Activated naive CD8-positive, alpha-beta T cell treated with anti-CD3 and anti-CD28 coated beads for 36 hours (primary cell): ENCODE results near the gene PHACTR2. TPM values are rescaled to one million over a fixed set of nuclear protein-coding genes. Genes with fewer than 3 reads are reported as not detected.
"Not testable (repeated sequence)": the region's sequence is repeated elsewhere in the genome, so short reads cannot be mapped to it uniquely, and the experiment has no call there.

ENCODE experiments used
- DNase-seq: peaks from one replicate; pipeline ENCODE4 v3.0.0; 2021
- H3K27ac Mint-ChIP-seq: one replicate; pipeline ENCODE4 v1.8.0; 2022; ENCODE audit warnings: mild to moderate bottlenecking, moderate library complexity, mixed read lengths
- H3K27me3 Mint-ChIP-seq: one replicate; pipeline ENCODE4 v1.8.0; 2022; ENCODE audit warnings: mild to moderate bottlenecking, mixed read lengths
- H3K36me3 Mint-ChIP-seq: one replicate; pipeline ENCODE4 v1.8.0; 2021; ENCODE audit warnings: mild to moderate bottlenecking, mixed read lengths
- H3K4me1 Mint-ChIP-seq: one replicate; pipeline ENCODE4 v1.8.0; 2021; ENCODE audit warnings: mixed read lengths
- H3K4me3 Mint-ChIP-seq: one replicate; pipeline ENCODE4 v1.8.0; 2022; ENCODE audit warnings: mild to moderate bottlenecking, moderate library complexity, mixed read lengths
- H3K9me3 Mint-ChIP-seq: one replicate; pipeline ENCODE4 v1.8.0; 2022; ENCODE audit warnings: mixed read lengths
- total RNA-seq, 2 experiments: library from RNA; stranded (reverse); gene quantifications; one replicate each; pipeline ENCODE4 v1.2.3, GENCODE V29; 2021

PHACTR2 gene
- total RNA-seq, 2 experiments from 2014 or later, result 18.8 to 22.1 TPM

GRCh38 chr6:143774347-143774746 lies 96.6 kb downstream of the PHACTR2 start:
- H3K4me1 Mint-ChIP-seq, result no peaks in the 10 kb centered on the region
- H3K36me3 Mint-ChIP-seq, result peaks cover 12% of the 10 kb centered on the region
- no peak overlapping the region for H3K4me3 Mint-ChIP-seq
- no peak for DNase-seq
- no peaks in the 10 kb centered on the region for H3K9me3 Mint-ChIP-seq
- no peaks in the 10 kb centered on the region for H3K27me3 Mint-ChIP-seq
- H3K27ac Mint-ChIP-seq, result no peak overlapping the region

DNA sequence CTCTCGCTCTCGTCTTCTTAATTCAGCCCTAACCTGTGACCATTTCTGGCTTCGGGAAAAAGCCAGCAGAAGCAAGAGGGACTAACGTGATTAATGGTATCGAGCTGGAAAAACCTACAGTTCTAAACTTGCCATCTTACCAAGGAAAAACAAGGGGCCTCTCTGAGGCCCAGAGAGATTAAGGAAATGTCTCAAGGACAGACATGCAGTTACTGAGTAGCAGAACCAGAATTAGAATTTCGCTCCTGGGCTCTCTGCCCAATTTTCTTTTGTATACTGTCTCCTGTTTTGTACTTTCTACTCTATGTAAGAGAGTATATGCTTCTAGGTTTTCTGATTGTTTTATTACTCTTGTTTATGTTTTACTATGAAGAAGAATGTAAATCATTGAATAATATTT lies 97.6 kb downstream of the PHACTR2 start:
- Mint-ChIP-seq H3K9me3 (no peaks in the 10 kb centered on the region), H3K27ac (no peak overlapping the region), H3K4me3 (no peak overlapping the region), H3K4me1 (no peaks in the 10 kb centered on the region), H3K27me3 (no peaks in the 10 kb centered on the region), H3K36me3 (peaks cover 12% of the 10 kb centered on the region)
- DNase-seq, result no peak

- no peaks in the 10 kb centered on the region for H3K4me1 Mint-ChIP-seq
- H3K9me3 Mint-ChIP-seq, result no peaks in the 10 kb centered on the region
- no peak for DNase-seq
- no peak overlapping the region for H3K4me3 Mint-ChIP-seq
- H3K36me3 Mint-ChIP-seq, result peaks cover 15% of the 10 kb centered on the region
- H3K27me3 Mint-ChIP-seq, result no peaks in the 10 kb centered on the region
- no peak overlapping the region for H3K27ac Mint-ChIP-seq
These were observed 101.2 kb downstream of the PHACTR2 start for GRCh38 chr6:143778926-143779325.

- Mint-ChIP-seq H3K27me3 (no peaks in the 10 kb centered on the region), H3K9me3 (peaks cover 9% of the 10 kb centered on the region), H3K27ac (no peak overlapping the region), H3K36me3 (peaks cover 38% of the 10 kb centered on the region), H3K4me1 (no peaks in the 10 kb centered on the region), H3K4me3 (no peak overlapping the region)
- DNase-seq, result no peak
These were observed 104.7 kb downstream of the PHACTR2 start for GRCh38 chr6:143782481-143782880.

GRCh38 chr6:143783077-143783476 lies 105.3 kb downstream of the PHACTR2 start:
- Mint-ChIP-seq H3K4me3 (no peak overlapping the region), H3K9me3 (peaks cover 9% of the 10 kb centered on the region), H3K36me3 (peaks cover 36% of the 10 kb centered on the region), H3K27ac (no peak overlapping the region), H3K27me3 (no peaks in the 10 kb centered on the region), H3K4me1 (no peaks in the 10 kb centered on the region)
- no peak for DNase-seq

DNA sequence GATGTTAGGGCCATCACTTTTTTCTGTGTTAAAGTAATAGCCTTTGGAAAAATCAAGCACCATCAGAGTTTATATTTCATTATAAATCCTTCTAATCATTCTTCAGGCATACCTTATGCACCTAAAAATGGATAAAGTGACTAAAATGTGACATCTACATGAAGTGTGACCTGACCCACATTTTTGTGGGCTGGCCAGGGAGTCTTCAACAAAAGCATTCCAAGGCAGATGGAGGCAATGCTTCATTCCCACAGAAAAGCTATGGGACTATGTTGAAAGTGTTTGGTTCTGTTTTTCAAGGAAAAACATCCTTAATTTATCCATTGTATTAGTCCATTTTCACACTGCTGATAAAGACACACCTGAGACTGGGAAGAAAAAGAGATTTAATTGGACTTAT lies 106.6 kb downstream of the PHACTR2 start:
- Mint-ChIP-seq H3K36me3 (peaks cover 39% of the 10 kb centered on the region), H3K27ac (no peak overlapping the region), H3K4me1 (no peaks in the 10 kb centered on the region), H3K4me3 (no peak overlapping the region), H3K9me3 (peaks cover 9% of the 10 kb centered on the region), H3K27me3 (no peaks in the 10 kb centered on the region)
- DNase-seq, result no peak

DNA sequence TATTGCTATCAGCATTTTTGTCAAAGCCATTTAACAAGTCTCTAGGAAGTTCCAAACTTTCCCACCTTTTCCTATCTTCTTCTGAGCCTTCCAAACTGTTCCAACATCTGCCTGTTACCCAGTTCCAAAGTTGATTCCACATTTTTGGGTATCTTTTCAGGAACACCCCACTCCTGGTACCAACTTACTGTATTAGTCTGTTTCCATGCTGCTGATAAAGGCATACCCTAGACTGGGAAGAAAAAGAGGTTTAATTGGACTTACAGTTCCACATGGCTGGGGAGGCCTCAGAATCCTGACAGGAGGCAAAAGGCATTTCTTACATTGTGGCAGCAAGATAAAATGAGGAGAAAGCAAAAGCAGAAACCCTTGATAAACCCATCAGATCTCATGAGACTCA lies 108.6 kb downstream of the PHACTR2 start:
- not testable (repeated sequence) for H3K9me3 Mint-ChIP-seq, DNase-seq, H3K27ac Mint-ChIP-seq, H3K4me1 Mint-ChIP-seq, H3K4me3 Mint-ChIP-seq, H3K27me3 Mint-ChIP-seq
- H3K36me3 Mint-ChIP-seq, result peaks cover 56% of the 10 kb centered on the region

GRCh38 chr6:143792402-143793279 lies 114.9 kb downstream of the PHACTR2 start:
- DNase-seq, result no peak
- Mint-ChIP-seq H3K4me1 (no peaks in the 10 kb centered on the region), H3K27ac (no peak overlapping the region), H3K9me3 (peaks cover 14% of the 10 kb centered on the region), H3K4me3 (no peak overlapping the region), H3K36me3 (peaks cover 49% of the 10 kb centered on the region), H3K27me3 (no peaks in the 10 kb centered on the region)

DNA sequence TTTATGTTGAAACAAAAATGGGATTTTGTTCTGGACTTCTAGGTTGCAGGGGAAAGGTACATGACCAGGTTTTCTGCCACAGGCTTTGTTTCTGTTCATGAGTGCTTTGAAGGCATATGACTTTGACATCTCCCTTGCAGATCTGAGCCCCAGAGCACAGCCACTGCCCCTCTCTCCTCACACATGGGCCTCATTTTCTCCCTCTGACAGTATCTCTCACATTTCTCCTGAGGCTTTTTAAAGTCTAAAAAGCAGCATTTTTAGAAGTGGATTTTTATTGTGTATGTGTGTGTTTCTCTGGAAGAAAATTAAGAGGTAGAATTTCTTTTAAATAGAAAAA lies 115.5 kb downstream of the PHACTR2 start:
- Mint-ChIP-seq H3K27me3 (no peaks in the 10 kb centered on the region), H3K27ac (no peak overlapping the region), H3K4me1 (peaks cover 2% of the 10 kb centered on the region), H3K36me3 (peaks cover 55% of the 10 kb centered on the region), H3K9me3 (peaks cover 20% of the 10 kb centered on the region), H3K4me3 (no peak overlapping the region)
- no peak for DNase-seq

DNA sequence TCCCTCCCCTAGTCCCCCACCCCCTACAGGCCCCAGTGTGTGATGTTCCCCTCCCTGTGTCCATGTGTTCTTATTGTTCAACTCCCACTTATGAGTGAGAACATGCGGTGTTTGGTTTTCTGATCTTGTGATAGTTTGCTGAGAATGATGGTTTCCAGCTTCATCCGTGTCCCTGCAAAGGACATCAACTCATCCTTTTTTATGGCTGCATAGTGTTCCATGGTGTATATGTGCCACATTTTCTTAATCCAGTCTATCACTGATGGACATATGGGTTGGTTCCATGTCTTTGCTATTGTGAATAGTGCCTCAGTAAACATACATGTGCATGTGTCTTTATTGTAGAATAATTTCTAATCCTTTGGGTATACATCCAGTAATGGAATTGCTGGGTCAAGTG lies 118.8 kb downstream of the PHACTR2 start:
- not testable (repeated sequence) for H3K4me3 Mint-ChIP-seq, DNase-seq, H3K4me1 Mint-ChIP-seq, H3K27ac Mint-ChIP-seq, H3K27me3 Mint-ChIP-seq
- Mint-ChIP-seq H3K9me3 (peaks cover 41% of the 10 kb centered on the region), H3K36me3 (peaks cover 66% of the 10 kb centered on the region)

DNA sequence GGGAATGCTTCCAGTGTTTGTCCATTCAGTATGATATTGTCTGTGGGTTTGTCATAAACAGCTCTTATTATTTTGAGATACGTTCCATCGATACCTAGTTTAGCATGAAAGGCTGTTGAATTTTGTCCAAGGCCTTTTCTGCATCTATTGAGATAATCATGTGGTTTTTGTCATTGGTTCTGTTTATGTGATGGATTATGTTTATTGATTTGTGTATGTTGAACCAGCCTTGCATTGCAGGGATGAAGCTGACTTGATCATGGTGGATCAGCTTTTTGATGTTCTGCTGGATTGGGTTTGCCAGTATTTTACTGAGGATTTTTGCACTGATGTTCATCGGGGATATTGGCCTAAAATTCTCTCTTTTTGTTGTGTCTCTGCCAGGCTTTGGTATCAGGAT lies 120.7 kb downstream of the PHACTR2 start:
- H3K4me1 Mint-ChIP-seq, H3K4me3 Mint-ChIP-seq, H3K27me3 Mint-ChIP-seq, DNase-seq, H3K27ac Mint-ChIP-seq: not testable (repeated sequence)
- H3K9me3 Mint-ChIP-seq, result peaks cover 33% of the 10 kb centered on the region
- H3K36me3 Mint-ChIP-seq, result peaks cover 64% of the 10 kb centered on the region

GRCh38 chr6:143802833-143803565 lies 125.2 kb downstream of the PHACTR2 start:
- DNase-seq, result no peak
- Mint-ChIP-seq H3K27ac (peak overlapping the region; percentile 52), H3K36me3 (peaks cover 76% of the 10 kb centered on the region), H3K9me3 (peaks cover 26% of the 10 kb centered on the region), H3K4me1 (peaks cover 39% of the 10 kb centered on the region), H3K27me3 (no peaks in the 10 kb centered on the region), H3K4me3 (no peak overlapping the region)

DNA sequence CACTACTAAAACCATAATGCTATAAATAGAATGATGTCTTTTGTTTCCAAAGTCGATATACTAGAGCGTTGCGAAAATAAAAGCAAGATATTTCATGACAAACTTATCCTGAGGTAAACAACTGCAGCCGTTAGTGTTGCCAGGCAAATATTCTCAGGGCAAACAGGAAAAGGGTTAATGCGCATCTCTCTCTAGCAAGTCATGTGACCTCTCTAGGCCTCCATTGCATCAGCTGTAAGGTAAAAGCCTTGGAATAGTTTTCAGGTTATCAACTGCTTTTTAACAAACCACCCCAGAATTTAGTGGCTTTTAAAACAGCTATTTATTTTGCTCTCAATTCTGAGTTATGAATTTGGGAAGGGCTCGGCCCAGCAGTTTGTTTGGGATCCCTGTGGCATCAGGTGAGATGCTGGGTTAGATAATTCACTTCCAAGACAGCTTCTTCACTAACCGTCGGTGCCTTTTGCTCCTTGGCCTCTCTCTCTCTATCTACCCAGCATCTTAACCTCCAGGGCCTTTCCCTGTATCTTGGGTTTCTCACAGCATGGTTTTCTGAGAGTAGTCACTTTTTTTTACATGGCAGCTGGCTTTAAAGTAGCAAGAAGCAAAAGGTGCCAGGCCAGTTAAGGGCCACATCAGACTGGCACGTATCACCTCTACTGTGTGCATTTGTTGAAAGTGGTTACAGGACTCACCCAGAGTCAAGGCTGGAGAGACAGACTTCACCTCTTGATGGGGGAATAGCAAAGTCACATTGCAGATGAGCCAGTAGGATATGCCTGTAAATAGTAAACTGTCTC lies 126.2 kb downstream of the PHACTR2 start:
- peaks cover 72% of the 10 kb centered on the region for H3K36me3 Mint-ChIP-seq
- no peak for DNase-seq
- H3K27me3 Mint-ChIP-seq, result no peaks in the 10 kb centered on the region
- H3K27ac Mint-ChIP-seq, result peak overlapping the region; percentile 49
- peaks cover 41% of the 10 kb centered on the region for H3K4me1 Mint-ChIP-seq
- H3K4me3 Mint-ChIP-seq, result no peak overlapping the region
- peaks cover 18% of the 10 kb centered on the region for H3K9me3 Mint-ChIP-seq

DNA sequence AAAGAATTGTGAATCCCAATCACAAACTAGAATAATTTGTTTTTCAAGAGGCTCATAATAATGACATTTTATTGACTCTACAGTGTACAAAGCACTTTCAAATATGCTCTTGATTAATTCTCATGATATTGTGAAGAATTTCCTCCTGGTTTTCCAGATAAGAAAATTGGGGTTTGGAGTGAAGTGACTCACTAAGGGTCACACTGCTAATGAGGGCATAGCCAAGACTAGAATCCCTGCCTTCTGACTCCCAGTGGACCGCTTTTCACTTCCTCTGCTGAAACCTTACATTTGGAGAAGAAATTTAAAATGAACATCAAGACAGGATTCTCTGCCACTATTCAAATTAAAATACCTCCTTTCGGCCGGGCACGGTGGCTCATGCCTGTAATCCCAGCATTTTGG lies 127.1 kb downstream of the PHACTR2 start:
- Mint-ChIP-seq H3K9me3 (peaks cover 9% of the 10 kb centered on the region), H3K4me3 (no peak overlapping the region), H3K27ac (peak overlapping the region; percentile 94), H3K4me1 (peaks cover 41% of the 10 kb centered on the region), H3K36me3 (peaks cover 64% of the 10 kb centered on the region), H3K27me3 (no peaks in the 10 kb centered on the region)
- no peak for DNase-seq
